ENCODE data around the gene TEKT1.
"Not testable (repeated sequence)": the region's sequence is repeated elsewhere in the genome, so short reads cannot be mapped to it uniquely, and the experiment has no call there.

- TF ChIP-seq ELF4 (IDR thresholded peaks at IDR 0.05); ZNF384 (IDR thresholded peaks at IDR 0.05); FOXK2 (IDR thresholded peaks at IDR 0.05); SUZ12 (IDR thresholded peaks at IDR 0.05); LEF1 (IDR thresholded peaks at IDR 0.05; ENCODE audit: borderline replicate concordance); L3MBTL2 (conservative IDR thresholded peaks at IDR 0.05); SP1 (IDR thresholded peaks at IDR 0.05); TARDBP (IDR thresholded peaks at IDR 0.05); FOXM1 (IDR thresholded peaks at IDR 0.05; ENCODE audit: borderline replicate concordance); BHLHE40 (IDR thresholded peaks at IDR 0.05; ENCODE audit: borderline replicate concordance): not testable (repeated sequence)
Measured at GRCh38 chr17:6844406-6844805, 12.9 kb upstream of the TEKT1 start.

All from HEK293T (cell line).